K562 (cell line): Measurements from ENCODE around the gene PHKB. TPM values are rescaled to one million over a fixed set of nuclear protein-coding genes. Genes with fewer than 3 reads are reported as not detected.

Source experiments
- ATAC-seq: fragments of 200-7000 bp; cut with Tn5 transposase; 3 replicates; pipeline ENCODE4 v1.9.1; 2020; ENCODE audit warnings: moderate library complexity
- Bru-seq: library from RNA; stranded (reverse); fragments of 400-500 nt; gene quantifications from one replicate; lab custom pipeline; 2021; lab: Mats Ljungman, UMichigan
- BruChase-seq, 2 experiments: library from RNA; stranded (reverse); fragments of 400-500 nt; gene quantifications; one replicate each; lab custom pipeline; 2021; lab: Mats Ljungman, UMichigan
- BruUV-seq: library from RNA; stranded (reverse); fragments of 400-500 nt; replicated peaks from 2 replicates; lab custom pipeline; 2021; lab: Mats Ljungman, UMichigan
- CTCF ChIA-PET: fragments of 300-600 bp; formaldehyde crosslinking; extraction: SDS; loops from one replicate; lab custom pipeline; 2021; ENCODE audit warnings: low intra/inter-chr PET ratio; lab: Yijun Ruan, JAX
- POLR2A ChIA-PET: fragments of 300-600, 350-650 bp; sonication (Branson Sonifier 250); formaldehyde crosslinking; extraction: SDS; loops from one replicate; lab custom pipeline; 2021; ENCODE audit warnings: antibody characterized with exemption, inconsistent platforms; lab: Yijun Ruan, JAX
- DNase-seq, 4 experiments: peaks; one replicate each; pipeline versions ENCODE4 v3.0.0 to v3.0.0-alpha.2; 2011 to 2018; ENCODE audit warnings: low spot score in 3 of 4, mixed read lengths in 3 of 4; ENCODE audit errors: extremely low read depth in 1 of 4
- FAIRE-seq: peaks from 2 replicates; lab custom pipeline; 2011; peaks lifted over from hg19 to GRCh38; lab: Jason Lieb, UNC
- H2AFZ ChIP-seq: 2 replicates; pipeline ENCODE4 v1.6.0; 2011; ENCODE audit warnings: low read depth, low read length, control low read depth, inconsistent platforms
- H3K27ac ChIP-seq: fragments of 200-600 bp; 3 replicates; pipeline ENCODE4 v1.8.0; 2011; ENCODE audit warnings: low read depth, mild to moderate bottlenecking, control low read depth, inconsistent platforms, low read length, moderate library complexity, mixed read lengths; ENCODE audit errors: extremely low read depth
- H3K27me3 ChIP-seq, 2 experiments: fragments of 300-600 bp in 1 of 2; 2 replicates in 1 of 2; 3 replicates in 1 of 2; pipeline versions ENCODE4 v1.6.0 to v1.8.0; 2011; ENCODE audit warnings: inconsistent platforms in 2 of 2, low read length in 2 of 2, mild to moderate bottlenecking in 1 of 2, mixed read lengths in 1 of 2, moderate library complexity in 1 of 2; ENCODE audit not compliant: control insufficient read depth in 2 of 2, insufficient read depth in 2 of 2
- H3K36me3 ChIP-seq: fragments of 300-600 bp; 3 replicates; pipeline ENCODE4 v1.8.0; 2011; ENCODE audit warnings: mild to moderate bottlenecking, low read length, inconsistent platforms; ENCODE audit not compliant: control insufficient read depth, insufficient read depth
- H3K4me1 ChIP-seq, 2 experiments: fragments of 200-600 bp in 1 of 2; replicated peaks in 1 of 2; 2 replicates in 1 of 2; 3 replicates in 1 of 2; pipeline versions ENCODE4 v1.5.1 to v1.8.0; 2011; ENCODE audit warnings: inconsistent platforms in 2 of 2, low read length in 2 of 2, mild to moderate bottlenecking in 1 of 2, mixed read lengths in 1 of 2, moderate library complexity in 1 of 2; ENCODE audit not compliant: control insufficient read depth in 2 of 2, insufficient read depth in 2 of 2
- H3K4me2 ChIP-seq: 2 replicates; pipeline ENCODE4 v1.6.1; 2011; ENCODE audit warnings: low read length, control low read depth, inconsistent platforms, mixed read lengths; ENCODE audit not compliant: insufficient read depth
- H3K4me3 ChIP-seq: fragments of 200-600 bp; sonication (generic), shearing (Covaris generic); 2 replicates; pipeline ENCODE4 v1.5.1; 2016; ENCODE audit warnings: control low read depth, inconsistent platforms
- H3K79me2 ChIP-seq: fragments of 200-600 bp; 3 replicates; pipeline ENCODE4 v1.8.0; 2011; ENCODE audit warnings: low read length, inconsistent platforms; ENCODE audit not compliant: control insufficient read depth, insufficient read depth
- H3K9ac ChIP-seq, 2 experiments: 2 replicates each; pipeline versions ENCODE4 v1.6.0 to v1.6.1; 2011; ENCODE audit warnings: low read depth in 2 of 2, low read length in 2 of 2, control low read depth in 1 of 2, inconsistent platforms in 1 of 2, mild to moderate bottlenecking in 1 of 2, mixed read lengths in 1 of 2; ENCODE audit not compliant: insufficient read depth in 1 of 2
- H3K9me1 ChIP-seq: one replicate; pipeline ENCODE4 v1.6.0; 2011; ENCODE audit warnings: inconsistent platforms, mild to moderate bottlenecking, low read length, moderate library complexity; ENCODE audit not compliant: control insufficient read depth, insufficient read depth
- H3K9me3 ChIP-seq: replicated peaks from 2 replicates; pipeline ENCODE4 v1.5.1; 2011; ENCODE audit warnings: low read depth, low read length, inconsistent platforms; ENCODE audit not compliant: control insufficient read depth, insufficient read depth
- H4K20me1 ChIP-seq: replicated peaks from 2 replicates; pipeline ENCODE4 v1.6.1; 2011; ENCODE audit warnings: low read length, inconsistent platforms, mixed read lengths; ENCODE audit not compliant: control insufficient read depth, insufficient read depth
- ARNT ChIP-seq, 2 experiments: fragments of 450-650 bp; IDR thresholded peaks; 2 replicates each; pipeline ENCODE4 v1.6.1; 2016; ENCODE audit warnings: mild to moderate bottlenecking in 1 of 2
- ETV1 ChIP-seq: fragments of 450-650 bp; conservative IDR thresholded peaks from 2 replicates; pipeline ENCODE4 v1.6.1; 2016; ENCODE audit warnings: missing genetic modification characterization, control low read depth, low read depth, missing compliant biosample characterization
- HDAC3 ChIP-seq: fragments of 450-650 bp; IDR thresholded peaks from 2 replicates; pipeline ENCODE4 v1.6.1; 2018; ENCODE audit warnings: borderline replicate concordance, mild to moderate bottlenecking, moderate library complexity; ENCODE audit not compliant: partially characterized antibody
- ID3 ChIP-seq, 2 experiments: fragments of 250-450 bp in 1 of 2; fragments of 450-650 bp in 1 of 2; sonication (Bioruptor Pico) in 1 of 2; IDR thresholded peaks; 2 replicates each; pipeline versions ENCODE4 v1.6.1 to v1.8.0; 2016 to 2021; ENCODE audit warnings: mild to moderate bottlenecking in 2 of 2, moderate library complexity in 2 of 2, missing compliant biosample characterization in 1 of 2, missing genetic modification characterization in 1 of 2
- MEIS2 ChIP-seq: fragments of 450-650 bp; IDR thresholded peaks from 2 replicates; pipeline ENCODE4 v1.6.1; 2014; ENCODE audit warnings: mild to moderate bottlenecking; ENCODE audit not compliant: partially characterized antibody
- PHF21A ChIP-seq: fragments of 450-650 bp; IDR thresholded peaks from 2 replicates; pipeline ENCODE4 v1.6.1; 2017; ENCODE audit warnings: low read depth, borderline replicate concordance
- RAD21 ChIP-seq, 2 experiments: fragments of 250-450 bp in 1 of 2; fragments of 450-650 bp in 1 of 2; sonication (Bioruptor Pico) in 1 of 2; formaldehyde crosslinking in 1 of 2; IDR thresholded peaks in 1 of 2; conservative IDR thresholded peaks in 1 of 2; 2 replicates each; pipeline versions ENCODE4 v1.4.0 to v1.8.0; 2020 to 2022; ENCODE audit warnings: mild to moderate bottlenecking in 2 of 2, moderate library complexity in 1 of 2
- SIN3B ChIP-seq: fragments of 450-650 bp; IDR thresholded peaks from 2 replicates; pipeline ENCODE4 v1.6.1; 2017; ENCODE audit warnings: low read depth, mild to moderate bottlenecking, moderate library complexity
- SMARCC2 ChIP-seq: fragments of 450-650 bp; IDR thresholded peaks from 2 replicates; pipeline ENCODE4 v1.6.1; 2017; ENCODE audit warnings: antibody characterized with exemption, moderate library complexity, mild to moderate bottlenecking, low read depth
- SRSF3 ChIP-seq: fragments of 200-400 bp; formaldehyde crosslinking; IDR thresholded peaks from 2 replicates; pipeline ENCODE4 v1.6.1; 2016; ENCODE audit warnings: mild to moderate bottlenecking, low read length, moderate library complexity; ENCODE audit not compliant: insufficient read depth
- U2AF1 ChIP-seq: fragments of 200-400 bp; formaldehyde crosslinking; optimal IDR thresholded peaks from 2 replicates; pipeline ENCODE3; 2017; ENCODE audit warnings: mild to moderate bottlenecking, low read depth, low read length, moderate library complexity
- WGBS: fragments of 100-300 bp; shearing (Covaris generic); methylation state at CpG from one replicate; pipeline ENCODE4 v1.1.6; 2016; ENCODE audit warnings: low coverage, mixed read lengths; ENCODE audit not compliant: insufficient coverage; ENCODE audit errors: missing lambda C conversion rate; 5-methylcytosine and 5-hydroxymethylcytosine counted together
- in situ Hi-C: fragments of 300-500 bp; cut with MboI; formaldehyde crosslinking; loops from 4 replicates; pipeline ENCODE4 v1.15.0; 2018; ENCODE audit warnings: inconsistent platforms, mixed read lengths
- intact Hi-C: fragments of 100-400 bp; cut with micrococcal nuclease; formaldehyde crosslinking; loops from 2 replicates; pipeline ENCODE4 v1.14.2; 2022
- long read RNA-seq, 3 experiments: library from polyadenylated mRNA in 2 of 3; library from RNA in 1 of 3; unstranded in 2 of 3; stranded (forward) in 1 of 3; transcript quantifications; one replicate each; pipeline ENCODE4 v2.0.0, GENCODE V29; 2019 to 2022
- polyA minus RNA-seq, 3 experiments: library from RNA; depleted of rRNA, polyadenylated mRNA; stranded (reverse); fragments of >200 nt; gene quantifications; 2 replicates each; pipeline ENCODE4 v1.2.3, GENCODE V29; 2011
- polyA plus RNA-seq, 8 experiments: library from polyadenylated mRNA; depleted of rRNA in 4 of 8; stranded (reverse) in 5 of 8; unstranded in 3 of 8; fragments of >200 nt; fragmentation: Nextera tagmentation in 2 of 8; fragmentation: Illumina TruSeq in 1 of 8; extraction: Ambion mirVana in 2 of 8; extraction: Trizol in 1 of 8; gene quantifications; 2 replicates each; pipeline versions ENCODE4 v1.2.1 to v1.2.3, GENCODE V29; 2011 to 2014; ENCODE audit warnings: inconsistent platforms in 1 of 8, missing spikeins in 1 of 8
- total RNA-seq, 7 experiments: library from RNA; depleted of rRNA in 6 of 7; stranded (reverse); fragments of >200 nt in 6 of 7; fragmentation: Illumina TruSeq in 2 of 7; extraction: Trizol in 2 of 7; gene quantifications; 2 replicates each; pipeline versions ENCODE4 v1.2.1 to v1.2.3, GENCODE V29; 2011 to 2021; ENCODE audit warnings: low replicate concordance in 1 of 7

The PHKB gene
- 210 and 638 TPM in 2 replicates for total RNA-seq (2011; cell fraction: chromatin; rRNA removed; ENCODE audit: low replicate concordance)
- 112 and 129 TPM in 2 replicates for total RNA-seq (2011; cell fraction: nucleolus; rRNA removed)
- total RNA-seq (2011; cell fraction: nucleoplasm; rRNA removed) = 274 and 479 TPM in 2 replicates
- total RNA-seq (2014; rRNA removed) (59.7 and 63.3 TPM in 2 replicates), total RNA-seq (2014; rRNA removed; fragmentation: Illumina TruSeq; extraction: Trizol) (89.3 and 95.8 TPM in 2 replicates), total RNA-seq (2015; rRNA removed; fragmentation: Illumina TruSeq; extraction: Trizol) (78.1 and 83.2 TPM in 2 replicates), total RNA-seq (2021) (68.2 and 69.1 TPM in 2 replicates), polyA plus RNA-seq (2011; rRNA removed) (82.3 and 92.3 TPM in 2 replicates), polyA plus RNA-seq (2014; fragmentation: Illumina TruSeq; extraction: Trizol) (53.9 and 59.9 TPM in 2 replicates), polyA plus RNA-seq (2014; fragmentation: Nextera tagmentation; extraction: Ambion mirVana) (10 to 100 TPM; 24.7 to 44.3 TPM), polyA plus RNA-seq (2014; rRNA removed) (66.0 and 67.0 TPM in 2 replicates), polyA minus RNA-seq (2011; rRNA and poly(A)+ RNA removed) (299 and 332 TPM in 2 replicates), Bru-seq, nascent RNA (percentile 89 among the genes with signal in this experiment), BruChase-seq, experiment 1, labeled RNA remaining after a 2-hour chase (percentile 90 among the genes with signal in this experiment), BruChase-seq, experiment 2, labeled RNA remaining after a 6-hour chase (percentile 87 among the genes with signal in this experiment)
- 23.0 and 44.2 TPM in 2 replicates for polyA plus RNA-seq (2011; cell fraction: cytosol; rRNA removed)
- 88.0 and 98.1 TPM in 2 replicates for polyA plus RNA-seq (2011; cell fraction: nucleus; rRNA removed)
- polyA plus RNA-seq (2012) = 57.7 and 59.2 TPM in 2 replicates
- 58.5 and 67.1 TPM in 2 replicates for polyA minus RNA-seq (2011; cell fraction: cytosol; rRNA and poly(A)+ RNA removed)
- 158 and 236 TPM in 2 replicates for polyA minus RNA-seq (2011; cell fraction: nucleus; rRNA and poly(A)+ RNA removed)
- long read RNA-seq, experiment 1, full-length matches to known transcripts = 21 of 124 reads
- long read RNA-seq, experiment 1, partial matches to known transcripts = 36 of 124 reads
- long read RNA-seq, experiment 1, other reads (novel, unspliced or antisense) = 67 of 124 reads
- long read RNA-seq, experiment 2, full-length matches to known transcripts = 2 of 34 reads
- long read RNA-seq, experiment 2, partial matches to known transcripts = 6 of 34 reads
- long read RNA-seq, experiment 2, other reads (novel, unspliced or antisense) = 26 of 34 reads
- long read RNA-seq, experiment 3, full-length matches to known transcripts = 1 of 15 reads
- long read RNA-seq, experiment 3, partial matches to known transcripts = 6 of 15 reads
- long read RNA-seq, experiment 3, other reads (novel, unspliced or antisense) = 8 of 15 reads

- no peaks in the 10 kb centered on the region for H3K9me3 ChIP-seq
- in situ Hi-C loops = no loop called here
- H3K36me3 ChIP-seq = peaks cover 37% of the 10 kb centered on the region; the same call in 2 of the 3 replicates
- intact Hi-C loops = loop anchor here (5.0 to 10.0 kb wide), 3 partner anchors 114 to 319 kb away; partner anchors contain the start of gene NETO2
- no peaks in the 10 kb centered on the region for H3K9me1 ChIP-seq
- POLR2A ChIA-PET = interaction anchor here (0.6 to 3.8 kb wide), 11 partner anchors 11 to 419 kb away, joined by 3 to 21 read pairs (median 4); no protein-coding TSS in a partner anchor
- DNase-seq (peak; percentile 88 to 95 (median 90)), ATAC-seq (peak; percentile 76), FAIRE-seq (no peak)
- CTCF ChIA-PET = no interaction called here
- peak within 1 kb of the TSS; percentile 95 for H3K4me2 ChIP-seq
- WGBS = under 1% methylated on average over 29 of the region's 82 CpGs
- H3K4me3 ChIP-seq = peak within 1 kb of the TSS; percentile 56
- H4K20me1 ChIP-seq = no peaks in the 10 kb centered on the region
- H3K27ac ChIP-seq = peak within 1 kb of the TSS; percentile 99
- H3K27me3 ChIP-seq = no peaks in the 10 kb centered on the region
- H3K9ac ChIP-seq = peak within 1 kb of the TSS; percentile 98 to 99
- peaks cover 88% of the 10 kb centered on the region for H3K79me2 ChIP-seq
- no TSS peak for BruUV-seq
- peaks cover 0 to 19% of the 10 kb centered on the region in 2 experiments; a peak in 3 of 5 replicates for H3K4me1 ChIP-seq
- peak within 1 kb of the TSS; percentile 94 for H2AFZ ChIP-seq
- TF ChIP-seq PHF21A = no peak
- TF ChIP-seq RAD21 (CRISPR knock-in tag; conservative IDR thresholded peaks at IDR 0.05 in 1 of 2, IDR thresholded peaks at IDR 0.05 in 1 of 2) = peak in 1 of 2 experiments; percentile 33; a peak in 1 of 4 replicates
- no peak for TF ChIP-seq HDAC3
- TF ChIP-seq ARNT (IDR thresholded peaks at IDR 0.05) = no peak
- TF ChIP-seq ID3 (CRISPR knock-in tag; IDR thresholded peaks at IDR 0.05) = no peak
- TF ChIP-seq ID3 (tag; IDR thresholded peaks at IDR 0.05) = 0 out of 2 replicates have a peak, but pooled peaks have one; percentile 12
- TF ChIP-seq U2AF1 = no peak
- TF ChIP-seq SRSF3 = no peak
- no peak for TF ChIP-seq SMARCC2
- TF ChIP-seq MEIS2 = peak; percentile 76
- peak; percentile 66 for TF ChIP-seq SIN3B
- TF ChIP-seq ETV1 (tag) = peak; percentile 48; the same call in 1 of the 2 replicates
Observed at GRCh38 chr16:47460711-47461597, at the start of gene PHKB, which contains the start of gene ITFG1. TSS of gene PHKB (plus strand) at chr16:47461331. CDS start at chr16:47461351, 20 bp downstream. TSS of gene ITFG1 (minus strand) at chr16:47461063. CDS start at chr16:47461045, 18 bp downstream.
